ENCODE results near the gene PANX2.

The PANX2 gene

DNA sequence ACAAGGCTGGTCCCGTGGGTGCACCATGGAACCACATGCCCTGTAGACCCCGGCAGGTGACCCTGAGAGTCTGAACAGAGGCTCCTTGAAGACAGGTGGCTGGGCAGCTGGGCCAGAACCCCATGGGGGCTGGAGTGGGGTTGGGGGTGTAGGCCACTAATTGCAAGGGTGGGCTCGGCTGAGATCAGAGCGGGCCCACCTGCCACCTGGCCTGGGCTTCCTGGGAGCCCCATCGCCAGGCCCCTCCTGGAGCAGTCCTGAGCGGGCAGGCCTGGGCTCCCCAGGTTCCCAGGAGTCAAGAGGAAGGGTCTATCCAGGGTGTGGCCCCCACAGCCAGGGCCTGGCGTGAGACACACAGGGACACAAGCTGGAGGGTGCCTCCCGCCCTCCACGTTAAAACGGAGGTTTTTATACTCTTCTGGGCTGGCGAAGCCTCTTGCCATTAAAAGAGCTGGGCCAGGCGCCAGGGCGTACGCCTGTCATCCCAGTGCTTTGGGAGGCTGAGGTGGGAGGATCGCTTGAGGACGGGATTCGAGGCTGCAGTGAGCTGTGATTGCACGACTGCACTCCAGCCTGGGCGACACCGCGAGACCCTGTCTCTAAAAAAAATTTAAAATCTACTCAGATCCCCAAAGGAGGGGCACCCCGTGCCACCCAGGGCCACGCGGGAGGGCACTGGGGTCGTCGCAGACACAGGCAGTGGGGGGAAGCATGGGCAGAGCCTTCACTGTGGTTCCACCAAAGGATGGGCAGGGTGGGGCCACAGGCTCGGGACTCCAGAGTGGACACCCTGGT lies 10.4 kb downstream of the PANX2 start:
- Mint-ChIP-seq H3K4me1 (ENCODE audit: low read depth) (peaks cover 29% of the 10 kb centered on the region), H3K27me3 (peaks cover 18% of the 10 kb centered on the region), H3K9me3 (no peaks in the 10 kb centered on the region), H3K27ac (no peak overlapping the region), H3K36me3 (ENCODE audit: low read depth) (peaks cover 29% of the 10 kb centered on the region), H3K4me3 (no peak overlapping the region)
- intact Hi-C loops (cut with micrococcal nuclease): no loop called here

DNA sequence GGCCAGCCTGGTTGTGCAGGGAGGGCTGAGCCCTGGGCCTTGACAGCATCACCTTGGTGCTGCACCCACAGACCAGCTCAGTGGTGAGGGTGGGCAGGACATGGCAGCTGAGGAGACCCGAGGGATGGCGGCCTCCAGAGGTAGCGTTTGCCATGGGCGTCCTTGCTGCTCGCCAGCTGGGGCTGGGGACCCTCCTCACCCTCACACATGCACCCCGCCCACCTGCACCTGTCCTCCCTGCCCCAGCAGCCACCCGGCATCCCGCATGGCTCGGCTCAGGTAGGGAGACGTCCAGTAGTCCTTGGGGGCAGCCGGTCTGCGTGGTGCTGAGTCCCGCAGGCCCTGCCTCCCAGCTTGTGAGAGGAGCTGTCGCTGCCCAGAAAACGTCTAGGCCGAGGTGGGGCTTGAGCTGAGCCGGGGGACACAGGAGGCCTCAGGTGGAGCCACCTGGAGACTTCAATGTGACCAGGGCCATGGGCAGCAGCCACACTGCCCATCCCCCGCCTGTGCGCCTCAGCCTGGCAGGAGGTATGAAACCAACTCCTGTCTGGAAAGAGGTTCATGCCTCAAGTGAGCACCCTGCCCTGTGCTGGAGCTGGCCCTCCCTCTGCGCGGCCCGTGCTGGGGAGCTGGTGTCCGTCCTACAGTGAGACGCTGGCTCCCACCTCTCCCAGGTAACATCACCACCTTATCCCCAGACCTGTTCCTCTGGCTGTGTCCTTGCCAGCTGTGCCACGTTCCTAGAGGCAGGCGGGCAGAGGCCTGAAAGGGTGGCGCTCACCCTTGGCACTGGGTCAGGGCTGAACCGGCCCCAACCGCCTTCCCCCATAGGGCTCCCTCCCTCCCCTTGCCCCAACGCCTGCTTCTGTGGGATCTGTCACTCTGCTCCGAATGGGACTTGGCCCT lies 11.9 kb downstream of the PANX2 start:
- Mint-ChIP-seq H3K27ac (peak overlapping the region; percentile 81), H3K36me3 (ENCODE audit: low read depth) (peaks cover 29% of the 10 kb centered on the region), H3K4me3 (no peak overlapping the region), H3K27me3 (peaks cover 14% of the 10 kb centered on the region), H3K4me1 (ENCODE audit: low read depth) (peaks cover 38% of the 10 kb centered on the region), H3K9me3 (no peaks in the 10 kb centered on the region)
- intact Hi-C loops (cut with micrococcal nuclease): no loop called here

DNA sequence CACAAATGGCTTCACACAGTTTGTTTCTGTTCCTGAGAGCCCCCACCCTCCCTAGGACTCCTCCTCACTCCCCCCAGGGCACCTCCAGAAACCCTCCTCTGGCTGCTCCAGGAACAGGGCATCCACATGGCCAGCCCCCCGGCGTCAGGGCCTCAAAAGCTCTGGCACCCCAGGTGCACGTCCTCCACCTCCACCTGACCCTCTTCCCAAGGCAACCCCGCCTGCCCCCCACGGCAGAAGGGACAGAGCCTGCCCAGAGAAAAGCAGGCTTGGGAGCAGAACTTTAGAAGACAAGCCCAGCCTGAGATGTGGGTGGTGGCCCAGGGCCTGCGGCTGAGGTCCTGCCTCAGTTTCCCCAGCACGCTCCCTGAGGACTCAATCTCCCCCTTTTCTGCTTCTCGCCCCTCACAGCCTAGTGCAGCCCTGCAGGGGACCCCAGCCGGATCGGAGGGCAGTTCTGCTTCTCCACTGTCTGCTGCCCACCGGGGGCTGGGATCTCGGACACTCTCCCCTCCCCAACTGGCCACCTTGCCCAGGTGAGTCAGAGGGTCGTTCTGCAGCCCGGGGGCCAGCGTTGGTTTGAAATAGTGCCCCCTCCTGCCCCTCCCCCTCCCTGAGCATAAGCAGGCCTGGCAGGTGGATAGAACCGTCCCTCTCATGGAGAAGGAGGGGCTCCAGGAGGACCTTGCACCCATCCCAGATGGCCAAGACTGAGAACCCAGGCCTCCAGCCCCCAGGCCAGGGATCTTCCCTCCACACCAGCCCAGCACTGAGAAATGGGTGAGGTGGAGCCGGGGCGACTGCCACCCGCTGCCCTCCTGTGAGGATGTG lies 12.8 kb downstream of the PANX2 start:
- peak overlapping the region; percentile 81 for H3K27ac Mint-ChIP-seq
- peaks cover 47% of the 10 kb centered on the region for H3K4me1 Mint-ChIP-seq (ENCODE audit: low read depth)
- intact Hi-C loops (cut with micrococcal nuclease): no loop called here
- peaks cover 33% of the 10 kb centered on the region for H3K36me3 Mint-ChIP-seq (ENCODE audit: low read depth)
- H3K9me3 Mint-ChIP-seq: no peaks in the 10 kb centered on the region
- no peak overlapping the region for H3K4me3 Mint-ChIP-seq
- peaks cover 10% of the 10 kb centered on the region for H3K27me3 Mint-ChIP-seq

DNA sequence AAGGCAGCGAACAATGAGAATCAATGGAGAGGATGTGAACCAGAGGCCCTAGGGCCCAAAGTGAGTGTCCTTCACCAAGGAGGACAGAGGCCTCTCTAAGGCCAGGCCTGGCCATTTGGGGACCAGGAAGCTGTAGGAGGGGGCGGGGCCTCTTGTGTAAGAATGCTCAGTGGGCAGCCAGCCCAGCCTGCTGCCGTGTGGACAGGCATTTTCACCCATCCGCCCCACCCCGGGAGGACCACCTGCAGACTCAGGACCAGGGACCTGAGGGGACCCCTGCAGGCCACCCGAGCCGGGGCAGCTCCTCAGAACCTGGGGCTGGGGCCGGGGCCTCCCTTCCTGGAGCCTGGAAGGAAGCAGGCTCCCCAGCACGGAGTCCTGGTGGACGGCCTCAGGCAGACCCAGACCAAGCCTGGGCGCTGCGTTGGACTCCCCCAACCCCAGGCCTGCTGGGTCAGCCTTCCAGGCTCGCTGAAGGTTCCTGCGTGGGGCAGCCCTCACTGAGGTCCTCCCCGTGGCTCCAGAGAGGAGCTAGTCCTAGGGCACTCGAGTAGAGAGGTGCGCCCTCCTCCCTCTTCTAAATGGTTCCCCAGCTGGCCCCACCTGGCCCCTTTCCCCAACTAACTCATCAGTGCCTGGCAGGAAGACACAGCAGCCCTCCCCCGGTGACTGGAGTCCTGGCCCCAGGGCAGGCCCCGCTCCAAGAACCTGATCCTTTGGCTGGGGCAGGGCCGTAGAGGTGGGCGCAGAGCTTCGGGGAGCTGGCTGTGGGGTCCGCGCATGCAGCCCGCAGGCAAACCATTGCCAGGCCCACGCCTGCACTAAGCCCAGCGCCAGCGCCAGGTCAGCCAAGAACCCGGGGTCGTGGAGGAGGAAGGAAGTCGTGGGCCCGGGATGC lies 13.7 kb downstream of the PANX2 start:
- intact Hi-C loops (cut with micrococcal nuclease): loop anchor here (2.0 kb wide), 1 partner anchor 13 kb away; the partner anchor contains the start of gene PANX2

DNA sequence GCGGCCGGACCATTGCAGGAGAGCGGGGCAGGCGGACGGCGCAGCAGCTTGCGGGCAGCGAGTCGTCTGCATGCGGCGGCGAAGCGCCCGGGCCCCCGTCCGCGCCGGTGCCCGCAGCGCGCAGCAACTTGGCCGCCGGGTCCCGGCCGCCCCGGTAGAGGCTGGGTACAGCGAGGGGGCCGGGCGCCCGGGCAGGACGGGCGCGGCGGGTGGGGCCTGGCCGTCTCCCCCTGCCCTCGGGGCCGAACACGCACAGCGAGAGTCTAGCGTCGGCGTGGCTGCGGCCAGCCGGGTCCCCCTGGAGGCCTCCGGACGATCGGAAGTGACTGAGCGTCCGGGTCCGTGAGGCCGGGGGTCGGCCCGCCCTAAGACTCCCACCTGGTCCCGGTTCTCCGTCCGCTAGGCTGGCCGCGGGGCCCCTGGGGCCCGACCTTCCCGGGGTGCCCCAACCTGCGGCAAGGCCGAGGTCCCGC lies 14.4 kb downstream of the PANX2 start:
- no peaks in the 10 kb centered on the region for H3K27me3 Mint-ChIP-seq
- intact Hi-C loops (cut with micrococcal nuclease): loop anchor here (2.0 kb wide), 1 partner anchor 14 kb away; the partner anchor contains the start of gene PANX2
- peak overlapping the region; percentile 81 for H3K4me3 Mint-ChIP-seq
- peak overlapping the region; percentile 76 for H3K27ac Mint-ChIP-seq
- no peaks in the 10 kb centered on the region for H3K9me3 Mint-ChIP-seq
- peaks cover 54% of the 10 kb centered on the region for H3K4me1 Mint-ChIP-seq (ENCODE audit: low read depth)
- peaks cover 32% of the 10 kb centered on the region for H3K36me3 Mint-ChIP-seq (ENCODE audit: low read depth)

More for the DNA sequence above, 13.7 kb downstream of the PANX2 start:
- peak overlapping the region; percentile 81 for H3K27ac Mint-ChIP-seq
- H3K9me3 Mint-ChIP-seq: no peaks in the 10 kb centered on the region
- H3K36me3 Mint-ChIP-seq (ENCODE audit: low read depth): peaks cover 33% of the 10 kb centered on the region
- H3K4me3 Mint-ChIP-seq: peak overlapping the region; percentile 81
- peaks cover 54% of the 10 kb centered on the region for H3K4me1 Mint-ChIP-seq (ENCODE audit: low read depth)
- peaks cover 5% of the 10 kb centered on the region for H3K27me3 Mint-ChIP-seq

DNA sequence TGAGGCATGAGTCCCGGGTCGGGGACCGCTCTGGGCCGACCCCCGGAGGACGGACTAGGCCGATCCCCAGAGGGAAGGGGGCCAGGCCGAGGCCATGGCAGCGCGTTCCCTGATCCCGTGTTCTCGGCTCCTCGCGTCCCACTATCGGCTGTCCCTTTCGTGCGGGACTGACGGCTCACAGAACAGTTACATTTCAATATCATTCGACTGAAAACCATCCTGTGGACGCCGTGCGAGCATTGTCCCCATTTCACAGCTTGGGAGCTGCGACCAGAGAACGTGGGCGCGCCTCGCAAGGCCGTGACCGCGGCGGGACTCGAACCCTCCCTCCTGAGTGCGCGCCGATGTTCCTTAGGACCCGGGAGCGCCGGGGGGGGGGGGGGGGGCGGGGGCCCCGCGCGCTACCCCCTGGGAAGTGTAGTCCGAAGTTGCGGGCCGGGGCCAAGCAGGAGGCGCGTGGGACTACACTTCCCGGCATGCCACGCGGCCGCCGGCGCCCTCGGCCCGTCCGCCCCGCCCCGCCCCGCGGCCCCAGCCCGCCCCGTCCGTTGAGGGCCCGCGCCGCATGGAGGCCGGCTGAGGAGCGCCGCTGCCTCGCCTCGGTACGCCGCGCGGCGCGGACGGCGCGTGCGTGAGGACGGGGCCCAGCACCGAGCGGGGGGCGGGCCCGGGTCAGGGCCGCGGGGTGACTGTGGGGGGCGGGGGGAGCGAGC lies 15.0 kb downstream of the PANX2 start, which contains the start of gene TRABD:
TRABD (plus strand) TSS at position 539 of the 713 bp plus-strand sequence. CDS start 7,148 bp downstream, outside the sequence.
- peak within 1 kb of the TSS; percentile 84 for H3K4me3 Mint-ChIP-seq
- intact Hi-C loops (cut with micrococcal nuclease): loop anchor here (2.0 kb wide), 1 partner anchor 15 kb away; the partner anchor contains the start of gene PANX2
- peaks cover 55% of the 10 kb centered on the region for H3K4me1 Mint-ChIP-seq (ENCODE audit: low read depth)
- H3K9me3 Mint-ChIP-seq: no peaks in the 10 kb centered on the region
- H3K27me3 Mint-ChIP-seq: no peaks in the 10 kb centered on the region
- peak within 1 kb of the TSS; percentile 76 for H3K27ac Mint-ChIP-seq
- H3K36me3 Mint-ChIP-seq (ENCODE audit: low read depth): peaks cover 32% of the 10 kb centered on the region

DNA sequence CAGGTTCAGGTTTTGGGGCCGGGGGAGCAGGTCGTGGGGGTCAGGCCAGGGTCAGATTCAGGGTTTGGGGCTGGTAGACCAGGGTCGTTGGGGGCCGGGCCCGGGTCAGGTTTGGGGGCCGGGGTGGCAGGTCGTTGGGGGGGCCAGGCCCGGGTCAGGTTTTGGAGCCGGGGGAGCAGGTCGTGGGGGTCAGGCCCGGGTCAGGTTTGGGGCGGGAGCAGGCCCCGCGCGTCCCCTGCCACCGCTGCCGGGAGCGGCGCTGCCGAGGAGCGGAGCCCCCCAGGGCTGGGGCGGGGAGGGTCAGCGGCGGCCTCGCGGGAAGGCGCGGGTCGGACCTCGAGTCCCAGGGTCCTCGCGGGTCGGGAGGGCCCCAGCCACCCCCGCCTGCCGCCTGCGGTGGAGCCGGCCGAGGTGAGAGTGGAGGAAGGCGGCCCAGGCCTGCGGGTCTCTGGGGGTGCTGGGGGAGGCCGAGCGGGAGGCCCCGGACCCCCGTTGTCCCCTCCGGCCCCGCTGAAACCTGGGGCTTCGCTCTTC lies 15.7 kb downstream of the PANX2 start:
- Mint-ChIP-seq H3K27me3 (no peaks in the 10 kb centered on the region), H3K4me3 (peak overlapping the region; percentile 84), H3K27ac (peak overlapping the region; percentile 76), H3K9me3 (no peaks in the 10 kb centered on the region), H3K4me1 (ENCODE audit: low read depth) (peaks cover 61% of the 10 kb centered on the region), H3K36me3 (ENCODE audit: low read depth) (peaks cover 40% of the 10 kb centered on the region)
- intact Hi-C loops (cut with micrococcal nuclease): no loop called here

DNA sequence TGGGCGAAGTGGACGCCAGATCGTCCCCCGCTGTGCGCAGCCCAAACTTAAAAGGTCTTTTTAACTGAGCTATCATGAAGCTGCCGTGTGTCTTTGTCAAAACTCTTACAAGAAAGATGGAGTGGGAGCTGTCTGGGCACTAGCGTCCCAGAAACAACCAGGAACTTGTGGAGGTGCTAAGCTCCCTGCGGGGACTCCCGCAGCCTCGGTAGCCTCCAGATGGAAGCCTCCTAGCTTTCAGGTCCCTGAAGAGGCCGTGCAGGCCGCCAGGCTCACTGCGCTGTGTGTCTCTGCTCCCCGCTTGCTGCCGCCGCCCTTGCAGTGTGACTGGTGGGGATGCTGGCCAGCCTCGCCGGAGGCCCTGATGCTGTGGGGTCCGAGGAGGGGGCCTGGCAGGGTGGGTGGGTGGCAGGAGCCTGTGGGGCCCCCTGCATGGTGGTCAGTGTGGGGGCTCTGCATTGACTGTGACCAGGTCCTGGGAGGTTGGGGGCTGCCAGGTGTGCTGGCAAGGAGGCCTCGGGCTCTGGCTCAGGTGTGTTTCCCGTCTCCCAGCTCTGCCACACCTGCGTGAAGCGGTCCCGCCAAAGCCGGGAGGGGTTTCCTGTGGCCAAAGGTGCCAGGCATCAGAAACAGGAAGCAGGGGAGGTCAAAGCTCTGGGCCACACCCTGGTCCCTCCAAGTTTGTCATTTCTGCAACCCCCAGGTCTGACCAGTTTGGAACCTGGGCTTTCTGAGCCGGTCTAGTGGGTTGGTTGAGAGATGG lies 16.4 kb downstream of the PANX2 start:
- peaks cover 47% of the 10 kb centered on the region for H3K36me3 Mint-ChIP-seq (ENCODE audit: low read depth)
- intact Hi-C loops (cut with micrococcal nuclease): no loop called here
- no peaks in the 10 kb centered on the region for H3K27me3 Mint-ChIP-seq
- no peaks in the 10 kb centered on the region for H3K9me3 Mint-ChIP-seq
- H3K27ac Mint-ChIP-seq: peak overlapping the region; percentile 76
- H3K4me1 Mint-ChIP-seq (ENCODE audit: low read depth): peaks cover 68% of the 10 kb centered on the region
- H3K4me3 Mint-ChIP-seq: peak overlapping the region; percentile 84

DNA sequence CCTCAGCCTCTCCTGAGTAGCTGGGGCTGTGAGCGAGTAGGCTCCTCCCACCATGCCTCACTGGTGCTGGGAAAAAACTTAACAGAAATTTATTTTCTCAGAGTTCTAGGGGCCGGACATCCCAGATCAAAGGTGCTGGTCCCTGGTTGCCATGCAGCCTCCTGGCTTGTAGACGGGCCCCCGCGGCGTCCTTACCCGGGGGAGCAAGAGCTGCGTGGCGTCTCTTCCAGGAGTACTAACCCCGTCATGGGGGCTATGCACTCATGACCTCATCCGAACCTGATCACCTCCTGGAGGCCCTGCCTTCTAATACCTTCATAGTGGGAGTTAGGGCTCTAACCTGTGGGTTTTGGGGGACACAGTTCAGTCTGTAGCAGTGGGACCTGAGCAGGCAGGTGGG lies 17.8 kb downstream of the PANX2 start:
- no peaks in the 10 kb centered on the region for H3K9me3 Mint-ChIP-seq
- intact Hi-C loops (cut with micrococcal nuclease): no loop called here

DNA sequence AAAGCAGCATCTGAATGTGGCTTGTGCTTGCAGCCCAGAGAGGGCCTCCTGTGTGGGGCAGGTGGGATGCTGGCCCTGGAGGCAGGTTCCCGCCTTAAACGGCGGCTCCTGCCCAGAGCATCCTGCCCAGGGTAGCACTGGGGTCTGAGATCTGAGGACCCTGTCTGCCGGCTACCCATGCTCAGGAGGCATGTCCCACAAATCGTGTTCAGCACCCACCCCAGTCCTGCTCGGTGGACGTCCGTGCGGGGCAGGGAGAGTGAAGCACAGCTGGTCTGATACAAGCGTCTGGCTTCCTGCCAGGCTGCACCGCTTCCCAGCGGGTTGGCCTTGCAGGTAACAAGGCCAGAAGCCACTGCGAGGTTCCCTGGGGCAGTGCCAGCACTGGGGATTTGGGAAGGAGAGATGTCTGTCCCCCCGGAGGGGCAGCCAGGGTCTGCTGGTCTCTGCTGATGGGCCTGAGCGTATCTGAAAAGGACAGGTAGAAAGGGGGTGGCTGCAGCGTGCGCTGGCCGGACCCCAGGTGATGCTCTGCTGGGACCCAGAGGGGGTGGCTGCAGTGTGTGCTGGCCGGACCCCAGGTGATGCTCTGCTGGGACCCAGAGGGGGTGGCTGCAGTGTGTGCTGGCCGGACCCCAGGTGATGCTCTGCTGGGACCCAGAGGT lies 18.8 kb downstream of the PANX2 start:
- Mint-ChIP-seq H3K36me3 (ENCODE audit: low read depth) (peaks cover 70% of the 10 kb centered on the region), H3K27me3 (no peaks in the 10 kb centered on the region), H3K4me3 (peak overlapping the region; percentile 57), H3K4me1 (ENCODE audit: low read depth) (peaks cover 72% of the 10 kb centered on the region), H3K27ac (peak overlapping the region; percentile 95), H3K9me3 (no peaks in the 10 kb centered on the region)
- intact Hi-C loops (cut with micrococcal nuclease): no loop called here

More for the DNA sequence above, 17.8 kb downstream of the PANX2 start:
- Mint-ChIP-seq H3K27ac (no peak overlapping the region), H3K36me3 (ENCODE audit: low read depth) (peaks cover 61% of the 10 kb centered on the region), H3K27me3 (no peaks in the 10 kb centered on the region), H3K4me1 (ENCODE audit: low read depth) (peaks cover 75% of the 10 kb centered on the region), H3K4me3 (no peak overlapping the region)

DNA sequence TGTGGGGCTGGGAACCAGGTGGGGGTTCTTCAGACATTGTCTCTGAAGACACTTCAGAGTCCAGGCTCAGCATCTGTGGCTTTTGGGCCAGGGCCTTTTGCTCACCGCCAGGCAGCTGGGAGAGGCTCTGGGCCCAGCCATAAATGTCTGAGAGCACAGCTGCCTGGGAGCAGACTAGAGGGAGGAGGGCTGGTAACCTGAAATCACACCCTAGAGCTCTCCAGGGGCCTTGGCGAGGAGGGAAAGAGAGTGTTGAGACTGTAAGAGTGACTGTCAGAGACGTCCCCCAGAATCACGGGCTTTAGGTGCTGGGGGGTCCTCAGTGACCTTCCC lies 19.3 kb downstream of the PANX2 start:
- Mint-ChIP-seq H3K27ac (peak overlapping the region; percentile 95), H3K4me1 (ENCODE audit: low read depth) (peaks cover 71% of the 10 kb centered on the region), H3K9me3 (no peaks in the 10 kb centered on the region), H3K4me3 (peak overlapping the region; percentile 83), H3K36me3 (ENCODE audit: low read depth) (peaks cover 75% of the 10 kb centered on the region), H3K27me3 (no peaks in the 10 kb centered on the region)
- intact Hi-C loops (cut with micrococcal nuclease): loop anchor here (5.0 kb wide), 1 partner anchor 43 kb away; no protein-coding TSS in a partner anchor
